ENCODE data around the gene NCBP2.

NCBP2 gene

GRCh38 chr3:196896229-196896628, 46.1 kb downstream of the NCBP2 start:
- DNase-seq, result no peak
- intact Hi-C loops (cut with DNase I), result no loop called here

- intact Hi-C loops (cut with DNase I), result no loop called here
- no peak for DNase-seq
Observed at GRCh38 chr3:196894557-196895295, 47.6 kb downstream of the NCBP2 start.

GRCh38 chr3:196889844-196890708, 52.3 kb downstream of the NCBP2 start:
- DNase-seq, result no peak
- intact Hi-C loops (cut with DNase I), result no loop called here

GRCh38 chr3:196886144-196886543, 56.2 kb downstream of the NCBP2 start:
- intact Hi-C loops (cut with DNase I), result no loop called here
- DNase-seq, result no peak

All from posterior cingulate gyrus (tissue), 11 donors.